SK-N-MC (cell line): Measurements from ENCODE around the gene UBE2E2.

Experiments
- FOXP2 ChIP-seq: optimal IDR thresholded peaks from 2 replicates; pipeline ENCODE3; 2011; ENCODE audit warnings: mild to moderate bottlenecking, moderate library complexity; ENCODE audit not compliant: insufficient read depth; ENCODE audit errors: extremely low read length, control extremely low read depth
- POLR2AphosphoS5 ChIP-seq: IDR thresholded peaks from 2 replicates; pipeline ENCODE4 v1.6.1; 2012; ENCODE audit warnings: mild to moderate bottlenecking, low read depth, low read length, borderline replicate concordance

DNA sequence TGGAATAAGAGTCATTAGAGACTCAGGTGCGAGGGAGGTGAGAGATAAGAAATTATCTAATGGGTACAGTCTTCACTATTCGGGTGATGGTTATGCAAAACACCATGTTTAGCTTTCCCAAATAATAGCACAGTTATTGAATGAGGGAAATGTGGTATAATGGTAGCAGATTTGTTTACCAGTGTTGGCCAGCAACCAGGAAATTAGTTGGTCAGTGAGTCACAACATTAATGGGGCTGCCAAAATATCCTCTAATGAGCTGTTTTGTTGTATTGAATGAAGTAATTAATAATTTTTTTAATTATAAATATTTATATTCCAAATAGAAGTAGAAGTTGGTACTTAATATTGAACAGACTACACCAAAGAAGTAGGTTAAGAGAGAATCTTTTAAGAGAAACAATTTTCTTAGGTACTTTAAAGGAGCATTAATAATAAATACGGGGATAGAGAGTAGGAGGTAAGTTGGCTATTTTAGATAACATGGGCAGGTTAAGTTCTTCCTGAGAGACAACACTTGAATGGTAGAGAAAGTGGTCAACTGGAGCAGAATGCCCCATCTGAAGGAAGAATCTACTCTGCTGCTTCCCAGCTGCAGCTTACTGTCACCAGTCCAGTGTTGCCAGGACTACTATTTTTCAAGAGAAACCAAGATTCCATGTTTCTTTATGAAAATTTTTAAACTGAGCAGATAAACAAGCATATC lies 218.8 kb downstream of the UBE2E2 start:
- TF ChIP-seq POLR2AphosphoS5 (no peak), FOXP2 (no peak)
